GM13976 (cell line): Measurements from ENCODE around the gene KCTD5.
"Not testable (repeated sequence)": the region's sequence is repeated elsewhere in the genome, so short reads cannot be mapped to it uniquely, and the experiment has no call there.

Experiments
- DNase-seq: peaks from one replicate; pipeline ENCODE4 v3.0.0; 2012; ENCODE audit warnings: low spot score
- CTCF ChIP-seq: IDR thresholded peaks from 2 replicates; pipeline ENCODE4 v1.5.1; 2012; ENCODE audit warnings: borderline replicate concordance, mild to moderate bottlenecking; ENCODE audit not compliant: insufficient read depth; ENCODE audit errors: extremely low read depth, missing control alignments, control extremely low read depth
- in situ Hi-C: fragments of 300-500 bp; cut with MboI; formaldehyde crosslinking; loops from one replicate; pipeline ENCODE4 v1.12.0; 2022; ENCODE audit warnings: low sequenced_read_pairs, mixed read lengths, inconsistent platforms; ENCODE audit not compliant: unreplicated experiment

KCTD5 gene

GRCh38 chr16:2686912-2687507, 4.7 kb downstream of the KCTD5 start:
- in situ Hi-C loops = no loop called here
- no peak for TF ChIP-seq CTCF
- DNase-seq = peak; percentile 92

- no peak for DNase-seq
- in situ Hi-C loops = no loop called here
- TF ChIP-seq CTCF = no peak
Observed at GRCh38 chr16:2687531-2688308, 5.4 kb downstream of the KCTD5 start.

GRCh38 chr16:2689422-2689821, 7.1 kb downstream of the KCTD5 start:
- in situ Hi-C loops, DNase-seq: not testable (repeated sequence)

DNA sequence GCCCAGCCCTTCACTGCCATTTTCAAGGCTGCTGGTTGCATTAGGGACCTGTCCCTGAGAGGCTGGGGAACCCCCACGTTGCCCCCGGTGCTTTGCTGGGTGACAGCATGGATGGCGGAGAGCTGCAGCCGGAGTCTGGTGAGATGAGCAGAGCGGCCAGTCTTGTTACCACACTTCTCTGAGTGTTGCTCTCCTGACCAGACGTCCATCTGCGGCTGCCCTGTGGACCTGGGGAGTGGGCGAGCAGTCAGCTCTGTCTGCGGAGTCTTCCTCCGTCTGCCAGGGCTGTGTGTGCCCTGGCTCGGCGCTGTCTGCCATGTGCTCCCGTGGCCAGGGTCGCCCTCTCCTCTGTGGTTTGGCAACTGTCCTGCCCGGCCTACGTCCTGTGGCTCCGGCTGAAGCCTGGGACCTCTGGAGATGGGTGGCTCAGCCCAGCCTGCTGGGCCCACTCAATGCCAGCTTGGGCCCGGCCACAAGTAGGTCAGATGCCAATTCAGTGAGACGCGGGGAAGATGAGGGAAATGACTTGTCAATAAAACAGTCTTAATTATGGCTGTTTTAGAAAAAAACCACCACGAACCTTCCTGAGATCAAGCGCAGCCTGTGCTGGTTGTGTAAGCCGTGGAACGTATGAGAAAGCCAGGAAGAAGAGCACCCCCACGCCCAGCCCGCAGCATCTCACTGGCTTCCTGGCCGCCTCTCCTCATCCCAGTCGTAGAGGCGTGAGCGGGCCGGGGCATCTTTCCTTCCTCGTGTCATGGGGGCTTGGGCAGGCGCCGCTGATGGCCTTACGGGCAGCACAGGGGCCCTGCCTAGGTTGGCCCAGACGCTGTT, 7.9 kb downstream of the KCTD5 start:
- no peak for TF ChIP-seq CTCF
- in situ Hi-C loops = no loop called here
- DNase-seq = no peak

- no peak for DNase-seq
- TF ChIP-seq CTCF = no peak
- in situ Hi-C loops = no loop called here
Observed at GRCh38 chr16:2690852-2691251, 8.5 kb downstream of the KCTD5 start.

DNA sequence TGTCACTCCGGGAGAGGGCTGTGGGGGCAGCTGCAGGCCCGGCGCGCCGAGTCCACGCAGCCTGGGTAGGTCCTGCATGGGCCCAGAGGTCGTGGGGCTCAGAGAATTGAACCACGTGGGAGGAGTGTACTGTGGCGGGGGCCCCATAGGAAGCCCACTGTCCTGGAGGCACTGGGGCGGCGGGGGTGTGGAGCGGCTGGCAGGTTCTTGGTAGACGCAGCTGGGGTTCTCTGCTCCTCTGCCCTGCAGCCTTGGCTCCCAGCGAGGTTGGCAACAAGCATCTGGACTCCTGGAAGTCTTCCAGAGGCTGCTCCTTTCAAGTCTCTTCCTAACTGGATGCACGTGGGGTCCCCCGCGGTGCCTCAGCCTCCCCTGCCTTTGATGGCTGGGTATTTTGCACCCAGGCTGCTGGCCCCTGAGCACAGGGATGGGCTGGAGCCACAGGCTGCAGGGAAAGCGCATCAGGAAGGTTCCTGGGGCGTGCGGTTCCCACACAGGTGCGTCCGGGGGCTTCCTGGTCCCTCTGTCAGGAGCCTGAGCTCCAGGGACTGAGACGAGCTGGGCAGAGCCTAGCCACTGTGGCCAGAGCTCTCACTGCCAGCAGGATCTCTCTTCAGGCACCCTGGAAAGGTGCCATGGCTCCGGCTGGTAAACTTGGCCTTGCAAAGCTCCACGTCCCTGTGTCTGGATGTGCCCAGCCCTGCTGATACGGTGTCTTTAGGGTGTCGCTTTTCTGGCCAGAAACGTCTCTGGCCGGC, 9.3 kb downstream of the KCTD5 start:
- TF ChIP-seq CTCF = no peak
- DNase-seq = no peak
- in situ Hi-C loops = no loop called here
